Nephron (organoid): Measurements from ENCODE around the gene FBXW8.

ENCODE experiments used
- H3K27ac Mint-ChIP-seq, 3 experiments: 2 replicates each; pipeline ENCODE4 v1.8.0; 2020; ENCODE audit warnings: mixed read lengths in 3 of 3, mild to moderate bottlenecking in 2 of 3, moderate library complexity in 1 of 3
- H3K27me3 Mint-ChIP-seq: 2 replicates; pipeline ENCODE4 v1.8.0; 2021; ENCODE audit warnings: low read depth, mild to moderate bottlenecking, moderate library complexity, mixed read lengths
- H3K36me3 Mint-ChIP-seq: 2 replicates; pipeline ENCODE4 v1.8.0; 2020; ENCODE audit warnings: low read depth, mixed read lengths
- H3K4me1 Mint-ChIP-seq: 2 replicates; pipeline ENCODE4 v1.8.0; 2020; ENCODE audit warnings: mixed read lengths
- H3K4me3 Mint-ChIP-seq, 3 experiments: 2 replicates each; pipeline ENCODE4 v1.8.0; 2020; ENCODE audit warnings: mild to moderate bottlenecking in 3 of 3, mixed read lengths in 3 of 3, moderate library complexity in 2 of 3
- H3K9me3 Mint-ChIP-seq: 2 replicates; pipeline ENCODE4 v1.8.0; 2020; ENCODE audit warnings: mixed read lengths
- CTCF ChIP-seq, 3 experiments: fragments of 200-600 bp; sonication (generic); IDR thresholded peaks; one replicate each; pipeline ENCODE4 v1.5.0; 2021; ENCODE audit warnings: antibody characterized with exemption in 3 of 3; ENCODE audit not compliant: unreplicated experiment in 3 of 3

The FBXW8 gene

GRCh38 chr12:117032593-117033381, 122.0 kb downstream of the FBXW8 start:
- H3K36me3 Mint-ChIP-seq = peaks cover 20% of the 10 kb centered on the region
- H3K4me3 Mint-ChIP-seq = no peak overlapping the region
- no peak overlapping the region for H3K27ac Mint-ChIP-seq
- TF ChIP-seq CTCF (IDR thresholded peaks at IDR 0.05; ENCODE audit: unreplicated experiment in 3 of 3) = no peak
- H3K27me3 Mint-ChIP-seq = peaks cover 7% of the 10 kb centered on the region
- H3K9me3 Mint-ChIP-seq = no peaks in the 10 kb centered on the region
- peaks cover 42% of the 10 kb centered on the region for H3K4me1 Mint-ChIP-seq

GRCh38 chr12:117033382-117034221, 122.9 kb downstream of the FBXW8 start:
- H3K36me3 Mint-ChIP-seq = peaks cover 14% of the 10 kb centered on the region
- H3K27me3 Mint-ChIP-seq = peaks cover 7% of the 10 kb centered on the region
- H3K4me1 Mint-ChIP-seq = peaks cover 42% of the 10 kb centered on the region
- peak overlapping the region; percentile 7 to 57 (median 24) for H3K4me3 Mint-ChIP-seq
- H3K9me3 Mint-ChIP-seq = no peaks in the 10 kb centered on the region
- peak overlapping the region; percentile 7 to 62 (median 31) for H3K27ac Mint-ChIP-seq
- TF ChIP-seq CTCF (IDR thresholded peaks at IDR 0.05; ENCODE audit: unreplicated experiment in 3 of 3) = no peak

- Mint-ChIP-seq H3K4me3 (peak overlapping the region in 2 of 3 experiments; percentile 4 to 57), H3K36me3 (peaks cover 8% of the 10 kb centered on the region), H3K27ac (peak overlapping the region; percentile 7 to 62 (median 13)), H3K9me3 (no peaks in the 10 kb centered on the region), H3K4me1 (peaks cover 45% of the 10 kb centered on the region), H3K27me3 (peaks cover 7% of the 10 kb centered on the region)
- no peak for TF ChIP-seq CTCF (IDR thresholded peaks at IDR 0.05; ENCODE audit: unreplicated experiment in 3 of 3)
Measured at GRCh38 chr12:117034249-117034648, 123.5 kb downstream of the FBXW8 start.

- TF ChIP-seq CTCF (IDR thresholded peaks at IDR 0.05; ENCODE audit: unreplicated experiment in 3 of 3) = no peak
- H3K27ac Mint-ChIP-seq = peak overlapping the region in 1 of 3 experiments; percentile 7
- H3K4me1 Mint-ChIP-seq = peaks cover 48% of the 10 kb centered on the region
- peaks cover 7% of the 10 kb centered on the region for H3K27me3 Mint-ChIP-seq
- peaks cover 7% of the 10 kb centered on the region for H3K36me3 Mint-ChIP-seq
- H3K9me3 Mint-ChIP-seq = no peaks in the 10 kb centered on the region
- H3K4me3 Mint-ChIP-seq = no peak overlapping the region
Measured at GRCh38 chr12:117034701-117035151, 124.0 kb downstream of the FBXW8 start.

GRCh38 chr12:117035287-117035686, 124.5 kb downstream of the FBXW8 start:
- Mint-ChIP-seq H3K27me3 (peaks cover 7% of the 10 kb centered on the region), H3K9me3 (no peaks in the 10 kb centered on the region), H3K27ac (no peak overlapping the region), H3K4me3 (no peak overlapping the region), H3K4me1 (peaks cover 47% of the 10 kb centered on the region), H3K36me3 (peaks cover 4% of the 10 kb centered on the region)
- no peak for TF ChIP-seq CTCF (IDR thresholded peaks at IDR 0.05; ENCODE audit: unreplicated experiment in 3 of 3)
